NCI-H748 treated with DMSO at 0.1 percent for 48 hours (cell line): ENCODE data around the gene PIGR.

Experiments
- DNase-seq: peaks from one replicate; lab custom pipeline; 2025; lab: John Stamatoyannopoulos, UW

PIGR gene

GRCh38 chr1:206946261-206946660 is at the start of gene PIGR:
PIGR (minus strand) TSS chr1:206946466; CDS start chr1:206940531, 5,935 bp downstream.
- DNase-seq = no peak

GRCh38 chr1:206992790-206993189 is 46.5 kb upstream of the PIGR start:
- no peak for DNase-seq

- no peak for DNase-seq
Measured at GRCh38 chr1:206987873-206988272, 41.6 kb upstream of the PIGR start.

- DNase-seq = no peak
Measured at GRCh38 chr1:206986885-206987284, 40.6 kb upstream of the PIGR start.

- no peak for DNase-seq
Measured at GRCh38 chr1:206986402-206986801, 40.1 kb upstream of the PIGR start.

- DNase-seq = no peak
Measured at GRCh38 chr1:206985162-206985749, 39.0 kb upstream of the PIGR start.

- peak; percentile 1 for DNase-seq
Measured at GRCh38 chr1:206982216-206982615, 36.0 kb upstream of the PIGR start.

GRCh38 chr1:206979379-206980043 is 33.2 kb upstream of the PIGR start:
- no peak for DNase-seq

- DNase-seq = no peak
Measured at GRCh38 chr1:206978259-206978658, 32.0 kb upstream of the PIGR start.

- no peak for DNase-seq
Measured at GRCh38 chr1:206975306-206975705, 29.0 kb upstream of the PIGR start.

- DNase-seq = no peak
Measured at GRCh38 chr1:206974140-206974539, 27.9 kb upstream of the PIGR start.

GRCh38 chr1:206972728-206973127 is 26.5 kb upstream of the PIGR start:
- DNase-seq = no peak

GRCh38 chr1:206971029-206971655 is 24.9 kb upstream of the PIGR start:
- DNase-seq = no peak

- no peak for DNase-seq
Measured at GRCh38 chr1:206970446-206970845, 24.2 kb upstream of the PIGR start, which contains the start of gene FCAMR. FCAMR (minus strand) TSS chr1:206970460; CDS start chr1:206970125, 335 bp downstream.

GRCh38 chr1:206969090-206969489 is 22.8 kb upstream of the PIGR start:
- no peak for DNase-seq

GRCh38 chr1:206967096-206967849 is 21.0 kb upstream of the PIGR start:
- no peak for DNase-seq

- DNase-seq = no peak
Measured at GRCh38 chr1:206965781-206966180, 19.5 kb upstream of the PIGR start.

- no peak for DNase-seq
Measured at GRCh38 chr1:206963740-206964139, 17.5 kb upstream of the PIGR start.

- DNase-seq = no peak
Measured at GRCh38 chr1:206963119-206963712, 16.9 kb upstream of the PIGR start.

GRCh38 chr1:206962272-206962671 is 16.0 kb upstream of the PIGR start:
- no peak for DNase-seq

GRCh38 chr1:206961668-206962067 is 15.4 kb upstream of the PIGR start:
- DNase-seq = no peak

- DNase-seq = no peak
Measured at GRCh38 chr1:206960676-206961386, 14.6 kb upstream of the PIGR start.
